Measurements from ENCODE around the gene POLN. TPM values are rescaled to one million over a fixed set of nuclear protein-coding genes. Genes with fewer than 3 reads are reported as not detected.

POLN gene
- total RNA-seq, 3 donors from 2014 or later (not counting 1 experiment from before 2014, with no cell fraction given), result 2.6 to 6.9 (median 3.3) TPM

DNA sequence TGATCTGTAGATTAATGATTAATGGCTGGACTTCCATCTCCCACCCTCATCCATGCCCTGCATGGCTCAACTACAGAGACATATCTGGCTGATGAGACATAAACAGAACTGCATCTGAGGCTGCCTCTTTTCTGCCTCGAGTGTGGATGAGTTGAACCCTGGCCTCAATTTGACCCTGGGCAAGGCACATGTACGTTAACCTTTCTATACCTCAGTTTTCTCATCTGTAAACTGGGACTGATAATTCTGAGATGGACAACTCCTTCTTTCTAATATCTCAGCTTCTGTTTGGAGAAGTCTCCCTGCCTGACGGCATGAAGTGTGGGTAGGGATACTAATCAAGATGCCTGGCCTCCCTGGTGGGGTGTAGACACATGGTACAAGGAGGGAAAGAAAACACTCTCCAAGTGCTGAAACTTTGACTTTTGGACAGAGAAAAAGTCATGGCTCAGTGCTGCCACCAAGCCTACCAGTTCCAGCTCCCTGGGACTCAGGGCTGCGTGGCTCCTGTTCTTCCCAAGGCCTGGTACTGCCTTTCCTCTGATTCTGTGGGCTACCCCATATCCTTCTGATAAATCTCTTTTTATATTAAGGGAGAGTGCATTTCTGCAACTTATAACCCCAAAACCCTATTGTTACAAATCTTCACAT is 64.4 kb downstream of the POLN start:
- DNase-seq (no peak), ATAC-seq (no peak)
- Mint-ChIP-seq H3K9me3 (no peaks in the 10 kb centered on the region), H3K27me3 (ENCODE audit: low read depth in 2 of 2) (no peaks in the 10 kb centered on the region), H3K27ac (no peak overlapping the region), H3K4me1 (peaks cover 1 to 5% of the 10 kb centered on the region in 2 donors), H3K36me3 (no peaks in the 10 kb centered on the region), H3K4me3 (no peak overlapping the region)
- Histone ChIP-seq H3K4me1 (ENCODE audit: control insufficient read depth, insufficient read depth, low read length) (peaks cover 4% of the 10 kb centered on the region), H3K27me3 (ENCODE audit: control insufficient read depth, insufficient read depth, low read length) (no peaks in the 10 kb centered on the region), H3K27ac (ENCODE audit: low read length) (no peak overlapping the region), H3K9me3 (ENCODE audit: control insufficient read depth, insufficient read depth, low read length) (no peaks in the 10 kb centered on the region), H3K4me3 (ENCODE audit: low read length) (no peak overlapping the region), H3K36me3 (ENCODE audit: control insufficient read depth, insufficient read depth, low read length) (no peaks in the 10 kb centered on the region)
- no peak for TF ChIP-seq CTCF (IDR thresholded peaks at IDR 0.05)
- intact Hi-C loops (cut with micrococcal nuclease), result no loop called here
- WGBS (ENCODE audit: insufficient coverage), result 90% methylated on average over 4 of the region's 4 CpGs

- ATAC-seq (no peak), DNase-seq (no peak)
- no peak for TF ChIP-seq CTCF (IDR thresholded peaks at IDR 0.05)
- H3K4me1 ChIP-seq (ENCODE audit: control insufficient read depth, insufficient read depth, low read length), result peaks cover 6% of the 10 kb centered on the region
- H3K4me1 Mint-ChIP-seq, result peaks cover 10 to 12% of the 10 kb centered on the region in 2 donors
- H3K9me3 Mint-ChIP-seq, result no peaks in the 10 kb centered on the region
- no peaks in the 10 kb centered on the region for H3K27me3 Mint-ChIP-seq (ENCODE audit: low read depth in 2 of 2)
- no peaks in the 10 kb centered on the region for H3K36me3 ChIP-seq (ENCODE audit: control insufficient read depth, insufficient read depth, low read length)
- no peak overlapping the region for H3K4me3 ChIP-seq (ENCODE audit: low read length)
- H3K9me3 ChIP-seq (ENCODE audit: control insufficient read depth, insufficient read depth, low read length), result no peaks in the 10 kb centered on the region
- no peaks in the 10 kb centered on the region for H3K36me3 Mint-ChIP-seq
- intact Hi-C loops (cut with micrococcal nuclease), result no loop called here
- H3K27ac ChIP-seq (ENCODE audit: low read length), result no peak overlapping the region
- no peak overlapping the region for H3K27ac Mint-ChIP-seq
- no peak overlapping the region for H3K4me3 Mint-ChIP-seq
- 82% methylated on average over 9 of the region's 9 CpGs for WGBS (ENCODE audit: insufficient coverage)
- H3K27me3 ChIP-seq (ENCODE audit: control insufficient read depth, insufficient read depth, low read length), result no peaks in the 10 kb centered on the region
Measured at GRCh38 chr4:2175990-2176698, 65.8 kb downstream of the POLN start.

DNA sequence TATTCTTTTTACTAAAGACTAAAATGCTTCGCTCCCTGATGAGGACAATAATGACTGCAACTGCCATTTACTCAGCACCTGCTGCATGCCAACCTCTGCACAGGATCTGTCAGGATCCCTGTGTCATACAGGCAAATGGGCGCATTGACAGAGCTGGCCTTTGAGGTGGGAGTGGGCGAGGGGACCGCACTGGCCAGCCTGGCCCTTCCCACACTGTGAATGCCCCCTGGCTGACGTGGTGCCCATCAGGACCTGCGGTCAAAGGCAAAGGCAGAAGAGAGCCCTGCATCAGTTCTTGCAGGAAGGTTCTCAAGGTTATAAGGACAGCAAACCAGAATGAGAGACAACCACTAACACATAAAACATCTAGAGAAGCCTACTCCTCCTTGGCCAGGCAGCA is 67.9 kb downstream of the POLN start:
- ATAC-seq, result no peak
- H3K36me3 ChIP-seq (ENCODE audit: control insufficient read depth, insufficient read depth, low read length), result no peaks in the 10 kb centered on the region
- intact Hi-C loops (cut with micrococcal nuclease), result no loop called here

More for the DNA sequence above, 67.9 kb downstream of the POLN start:
- peaks cover 10 to 12% of the 10 kb centered on the region in 2 donors for H3K4me1 Mint-ChIP-seq
- 95% methylated on average over 6 of the region's 6 CpGs for WGBS (ENCODE audit: insufficient coverage)
- no peak for DNase-seq
- Histone ChIP-seq H3K27ac (ENCODE audit: low read length) (no peak overlapping the region), H3K27me3 (ENCODE audit: control insufficient read depth, insufficient read depth, low read length) (no peaks in the 10 kb centered on the region), H3K9me3 (ENCODE audit: control insufficient read depth, insufficient read depth, low read length) (no peaks in the 10 kb centered on the region), H3K4me3 (ENCODE audit: low read length) (no peak overlapping the region), H3K4me1 (ENCODE audit: control insufficient read depth, insufficient read depth, low read length) (peaks cover 6% of the 10 kb centered on the region)
- H3K27me3 Mint-ChIP-seq (ENCODE audit: low read depth in 2 of 2), result no peaks in the 10 kb centered on the region
- H3K9me3 Mint-ChIP-seq, result no peaks in the 10 kb centered on the region
- no peak overlapping the region for H3K27ac Mint-ChIP-seq
- no peaks in the 10 kb centered on the region for H3K36me3 Mint-ChIP-seq
- no peak overlapping the region for H3K4me3 Mint-ChIP-seq
- TF ChIP-seq CTCF (IDR thresholded peaks at IDR 0.05), result no peak

All from natural killer cell (primary cell).